ENCODE measurements around the gene TMED5.
A peak's percentile ranks its signal among the peaks of the same experiment; 100 is the strongest.

The TMED5 gene

GRCh38 chr1:93159337-93159736, 20.9 kb downstream of the TMED5 start:
- Mint-ChIP-seq H3K4me1 (peaks cover 4% of the 10 kb centered on the region), H3K36me3 (peaks cover 14% of the 10 kb centered on the region), H3K4me3 (no peak overlapping the region), H3K27ac (peak overlapping the region; percentile 41), H3K27me3 (no peaks in the 10 kb centered on the region), H3K9me3 (no peaks in the 10 kb centered on the region)
- ATAC-seq (ENCODE audit: low read depth) (no peak), DNase-seq (ENCODE audit: low spot score in 2 of 2) (no peak)

- Mint-ChIP-seq H3K36me3 (peaks cover 16% of the 10 kb centered on the region), H3K4me3 (no peak overlapping the region), H3K4me1 (peaks cover 2% of the 10 kb centered on the region), H3K9me3 (no peaks in the 10 kb centered on the region), H3K27me3 (no peaks in the 10 kb centered on the region), H3K27ac (no peak overlapping the region)
- no peak for DNase-seq (ENCODE audit: low spot score in 2 of 2)
- ATAC-seq (ENCODE audit: low read depth) = no peak
Measured at GRCh38 chr1:93155335-93155734, 24.9 kb downstream of the TMED5 start.

- H3K4me1 Mint-ChIP-seq = peaks cover 2% of the 10 kb centered on the region
- no peaks in the 10 kb centered on the region for H3K27me3 Mint-ChIP-seq
- H3K36me3 Mint-ChIP-seq = peaks cover 16% of the 10 kb centered on the region
- no peak overlapping the region for H3K4me3 Mint-ChIP-seq
- ATAC-seq (ENCODE audit: low read depth) (no peak), DNase-seq (ENCODE audit: low spot score in 2 of 2) (no peak)
- H3K9me3 Mint-ChIP-seq = no peaks in the 10 kb centered on the region
- H3K27ac Mint-ChIP-seq = no peak overlapping the region
Measured at GRCh38 chr1:93154898-93155297, 25.3 kb downstream of the TMED5 start.

- peaks cover 2% of the 10 kb centered on the region for H3K4me1 Mint-ChIP-seq
- H3K27ac Mint-ChIP-seq = peak overlapping the region; percentile 8
- H3K27me3 Mint-ChIP-seq = no peaks in the 10 kb centered on the region
- DNase-seq (ENCODE audit: low spot score in 2 of 2) = no peak
- ATAC-seq (ENCODE audit: low read depth) = no peak
- H3K36me3 Mint-ChIP-seq = peaks cover 22% of the 10 kb centered on the region
- no peak overlapping the region for H3K4me3 Mint-ChIP-seq
- no peaks in the 10 kb centered on the region for H3K9me3 Mint-ChIP-seq
Measured at GRCh38 chr1:93152835-93153234, 27.4 kb downstream of the TMED5 start.

GRCh38 chr1:93151474-93151873, 28.7 kb downstream of the TMED5 start:
- Mint-ChIP-seq H3K4me3 (no peak overlapping the region), H3K4me1 (peaks cover 2% of the 10 kb centered on the region), H3K27me3 (no peaks in the 10 kb centered on the region), H3K36me3 (peaks cover 25% of the 10 kb centered on the region), H3K27ac (peak overlapping the region; percentile 86), H3K9me3 (no peaks in the 10 kb centered on the region)
- DNase-seq (ENCODE audit: low spot score in 2 of 2) (no peak), ATAC-seq (ENCODE audit: low read depth) (no peak)

GRCh38 chr1:93150729-93151128, 29.5 kb downstream of the TMED5 start:
- no peak for DNase-seq (ENCODE audit: low spot score in 2 of 2)
- no peaks in the 10 kb centered on the region for H3K27me3 Mint-ChIP-seq
- peak overlapping the region; percentile 86 for H3K27ac Mint-ChIP-seq
- H3K4me3 Mint-ChIP-seq = no peak overlapping the region
- peaks cover 23% of the 10 kb centered on the region for H3K36me3 Mint-ChIP-seq
- peaks cover 2% of the 10 kb centered on the region for H3K4me1 Mint-ChIP-seq
- H3K9me3 Mint-ChIP-seq = no peaks in the 10 kb centered on the region
- no peak for ATAC-seq (ENCODE audit: low read depth)

- peak overlapping the region; percentile 56 for H3K27ac Mint-ChIP-seq
Measured at GRCh38 chr1:93148001-93148400, 32.2 kb downstream of the TMED5 start.

GRCh38 chr1:93143769-93144168, 36.4 kb downstream of the TMED5 start:
- no peak for DNase-seq (ENCODE audit: low spot score in 2 of 2)
- Mint-ChIP-seq H3K27me3 (no peaks in the 10 kb centered on the region), H3K27ac (no peak overlapping the region), H3K4me3 (no peak overlapping the region), H3K9me3 (no peaks in the 10 kb centered on the region), H3K36me3 (peaks cover 8% of the 10 kb centered on the region), H3K4me1 (no peaks in the 10 kb centered on the region)
- no peak for ATAC-seq (ENCODE audit: low read depth)

More at GRCh38 chr1:93148001-93148400, 32.2 kb downstream of the TMED5 start:
- Mint-ChIP-seq H3K27me3 (no peaks in the 10 kb centered on the region), H3K36me3 (peaks cover 21% of the 10 kb centered on the region), H3K9me3 (no peaks in the 10 kb centered on the region), H3K4me3 (no peak overlapping the region), H3K4me1 (peaks cover 2% of the 10 kb centered on the region)
- DNase-seq (ENCODE audit: low spot score in 2 of 2) (no peak), ATAC-seq (ENCODE audit: low read depth) (no peak)

GRCh38 chr1:93143136-93143535, 37.1 kb downstream of the TMED5 start:
- peaks cover 7% of the 10 kb centered on the region for H3K36me3 Mint-ChIP-seq
- DNase-seq (ENCODE audit: low spot score in 2 of 2) (no peak), ATAC-seq (ENCODE audit: low read depth) (no peak)
- H3K27me3 Mint-ChIP-seq = no peaks in the 10 kb centered on the region
- H3K4me3 Mint-ChIP-seq = no peak overlapping the region
- H3K4me1 Mint-ChIP-seq = no peaks in the 10 kb centered on the region
- H3K9me3 Mint-ChIP-seq = no peaks in the 10 kb centered on the region
- H3K27ac Mint-ChIP-seq = peak overlapping the region; percentile 65

- H3K27ac Mint-ChIP-seq = peak overlapping the region; percentile 65
- no peaks in the 10 kb centered on the region for H3K4me1 Mint-ChIP-seq
- no peaks in the 10 kb centered on the region for H3K27me3 Mint-ChIP-seq
- no peak overlapping the region for H3K4me3 Mint-ChIP-seq
- ATAC-seq (ENCODE audit: low read depth) = no peak
- H3K36me3 Mint-ChIP-seq = peaks cover 7% of the 10 kb centered on the region
- no peaks in the 10 kb centered on the region for H3K9me3 Mint-ChIP-seq
- no peak for DNase-seq (ENCODE audit: low spot score in 2 of 2)
Measured at GRCh38 chr1:93142161-93142560, 38.1 kb downstream of the TMED5 start.

- Mint-ChIP-seq H3K36me3 (peaks cover 14% of the 10 kb centered on the region), H3K4me3 (no peak overlapping the region), H3K27me3 (no peaks in the 10 kb centered on the region), H3K9me3 (no peaks in the 10 kb centered on the region), H3K27ac (peak overlapping the region; percentile 32), H3K4me1 (no peaks in the 10 kb centered on the region)
- ATAC-seq (ENCODE audit: low read depth) (no peak), DNase-seq (ENCODE audit: low spot score in 2 of 2) (no peak)
Measured at GRCh38 chr1:93140106-93140505, 40.1 kb downstream of the TMED5 start.

- Mint-ChIP-seq H3K27ac (no peak overlapping the region), H3K27me3 (no peaks in the 10 kb centered on the region), H3K36me3 (peaks cover 14% of the 10 kb centered on the region), H3K4me1 (no peaks in the 10 kb centered on the region), H3K4me3 (no peak overlapping the region), H3K9me3 (no peaks in the 10 kb centered on the region)
- ATAC-seq (ENCODE audit: low read depth) (no peak), DNase-seq (ENCODE audit: low spot score in 2 of 2) (no peak)
Measured at GRCh38 chr1:93137604-93138292, 42.5 kb downstream of the TMED5 start.

GRCh38 chr1:93136445-93136844, 43.8 kb downstream of the TMED5 start:
- no peaks in the 10 kb centered on the region for H3K4me1 Mint-ChIP-seq
- H3K4me3 Mint-ChIP-seq = no peak overlapping the region
- DNase-seq (ENCODE audit: low spot score in 2 of 2) = no peak
- no peak overlapping the region for H3K27ac Mint-ChIP-seq
- H3K9me3 Mint-ChIP-seq = no peaks in the 10 kb centered on the region
- H3K27me3 Mint-ChIP-seq = no peaks in the 10 kb centered on the region
- H3K36me3 Mint-ChIP-seq = peaks cover 14% of the 10 kb centered on the region
- no peak for ATAC-seq (ENCODE audit: low read depth)

- H3K4me3 Mint-ChIP-seq = no peak overlapping the region
- no peak overlapping the region for H3K27ac Mint-ChIP-seq
- no peaks in the 10 kb centered on the region for H3K9me3 Mint-ChIP-seq
- DNase-seq (ENCODE audit: low spot score in 2 of 2) = no peak
- ATAC-seq (ENCODE audit: low read depth) = no peak
- H3K36me3 Mint-ChIP-seq = peaks cover 9% of the 10 kb centered on the region
- H3K27me3 Mint-ChIP-seq = no peaks in the 10 kb centered on the region
- no peaks in the 10 kb centered on the region for H3K4me1 Mint-ChIP-seq
Measured at GRCh38 chr1:93132638-93133037, 47.6 kb downstream of the TMED5 start.

- H3K9me3 Mint-ChIP-seq = no peaks in the 10 kb centered on the region
- ATAC-seq (ENCODE audit: low read depth) (no peak), DNase-seq (ENCODE audit: low spot score in 2 of 2) (no peak)
- H3K4me1 Mint-ChIP-seq = no peaks in the 10 kb centered on the region
- H3K4me3 Mint-ChIP-seq = no peak overlapping the region
- no peaks in the 10 kb centered on the region for H3K36me3 Mint-ChIP-seq
- H3K27me3 Mint-ChIP-seq = no peaks in the 10 kb centered on the region
- no peak overlapping the region for H3K27ac Mint-ChIP-seq
Measured at GRCh38 chr1:93129507-93130099, 50.6 kb downstream of the TMED5 start.
